B cell (primary cell): ENCODE data around the gene BRSK1.

Experiments used
- EZH2 ChIP-seq: IDR thresholded peaks from 2 replicates; pipeline ENCODE4 v1.6.1; 2012; ENCODE audit warnings: borderline replicate concordance, low read depth, mild to moderate bottlenecking, moderate library complexity, low read length; ENCODE audit not compliant: insufficient read depth, poor library complexity, severe bottlenecking
- TF ChIP-seq, protein P1 (sequence below): fragments of 200-600 bp; IDR thresholded peaks from one replicate; pipeline ENCODE4 v1.8.0; 2022; ENCODE audit warnings: antibody characterized with exemption, mild to moderate bottlenecking

DNA sequence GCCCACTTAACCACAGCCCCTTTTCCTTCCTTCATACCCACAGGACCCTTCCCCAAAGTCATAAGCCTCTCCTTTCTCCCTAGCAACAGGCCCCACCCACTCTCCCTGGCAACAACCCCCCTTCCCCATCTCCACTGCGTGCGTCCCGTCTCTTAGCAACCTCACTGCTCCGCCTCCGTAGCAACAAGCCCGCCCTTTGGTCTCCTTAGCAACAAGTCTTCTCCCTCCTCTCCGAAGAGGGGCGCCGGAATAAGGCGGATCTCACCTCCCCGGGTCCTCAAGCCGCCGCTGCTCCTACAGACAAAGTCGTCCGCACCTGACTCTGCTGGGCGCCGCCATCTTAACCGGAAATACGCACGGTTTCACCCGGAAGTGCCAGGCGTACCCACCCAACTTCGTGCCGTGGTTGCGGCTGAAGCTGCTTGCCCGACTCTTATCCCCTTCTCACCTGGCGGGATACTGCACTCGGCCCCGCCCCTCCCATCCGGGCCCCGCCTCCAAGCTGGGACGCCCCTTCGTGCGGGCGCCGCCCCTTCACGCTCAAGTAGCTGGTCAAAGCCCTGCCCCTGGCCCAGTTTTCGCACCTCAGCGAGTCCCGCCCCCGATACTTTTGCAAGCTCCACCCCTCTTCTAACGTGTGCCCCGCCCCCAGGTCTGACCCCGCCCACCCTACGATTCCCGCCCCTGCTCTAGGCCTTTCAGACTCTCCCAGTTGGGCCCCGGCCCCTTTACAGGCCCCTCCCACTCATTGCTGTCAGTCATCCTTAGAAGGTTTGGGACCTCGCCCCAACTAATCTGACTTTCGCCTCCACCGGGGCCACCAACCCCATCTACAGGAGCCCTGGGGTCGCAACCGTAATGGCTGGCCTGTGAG, 3.8 kb upstream of the BRSK1 start, which contains the start of gene HSPBP1:
- TF ChIP-seq, protein P1, sequence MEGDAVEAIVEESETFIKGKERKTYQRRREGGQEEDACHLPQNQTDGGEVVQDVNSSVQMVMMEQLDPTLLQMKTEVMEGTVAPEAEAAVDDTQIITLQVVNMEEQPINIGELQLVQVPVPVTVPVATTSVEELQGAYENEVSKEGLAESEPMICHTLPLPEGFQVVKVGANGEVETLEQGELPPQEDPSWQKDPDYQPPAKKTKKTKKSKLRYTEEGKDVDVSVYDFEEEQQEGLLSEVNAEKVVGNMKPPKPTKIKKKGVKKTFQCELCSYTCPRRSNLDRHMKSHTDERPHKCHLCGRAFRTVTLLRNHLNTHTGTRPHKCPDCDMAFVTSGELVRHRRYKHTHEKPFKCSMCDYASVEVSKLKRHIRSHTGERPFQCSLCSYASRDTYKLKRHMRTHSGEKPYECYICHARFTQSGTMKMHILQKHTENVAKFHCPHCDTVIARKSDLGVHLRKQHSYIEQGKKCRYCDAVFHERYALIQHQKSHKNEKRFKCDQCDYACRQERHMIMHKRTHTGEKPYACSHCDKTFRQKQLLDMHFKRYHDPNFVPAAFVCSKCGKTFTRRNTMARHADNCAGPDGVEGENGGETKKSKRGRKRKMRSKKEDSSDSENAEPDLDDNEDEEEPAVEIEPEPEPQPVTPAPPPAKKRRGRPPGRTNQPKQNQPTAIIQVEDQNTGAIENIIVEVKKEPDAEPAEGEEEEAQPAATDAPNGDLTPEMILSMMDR = no peak
- TF ChIP-seq EZH2 = no peak
